K562 (cell line): ENCODE measurements around the gene WDR20. TPM values are rescaled to one million over a fixed set of nuclear protein-coding genes. Genes with fewer than 3 reads are reported as not detected.
A peak's percentile ranks its signal among the peaks of the same experiment; 100 is the strongest.

ENCODE experiments used
- CCNT2 ChIP-seq: IDR thresholded peaks from 2 replicates; pipeline ENCODE4 v1.6.1; 2011; ENCODE audit warnings: borderline replicate concordance, low read depth, mild to moderate bottlenecking, moderate library complexity, mixed read lengths, low read length; ENCODE audit not compliant: insufficient read length; ENCODE audit errors: extremely low read depth
- DPF2 ChIP-seq: fragments of 450-650 bp; IDR thresholded peaks from 2 replicates; pipeline ENCODE4 v1.6.1; 2016
- GATAD2A ChIP-seq: fragments of 450-650 bp; IDR thresholded peaks from 2 replicates; pipeline ENCODE4 v1.6.1; 2017
- HNRNPLL ChIP-seq: fragments of 200-400 bp; formaldehyde crosslinking; IDR thresholded peaks from 2 replicates; pipeline ENCODE4 v1.6.1; 2017; ENCODE audit warnings: low read length, low read depth, mild to moderate bottlenecking; ENCODE audit not compliant: poor library complexity, severe bottlenecking
- KDM1A ChIP-seq, 2 experiments: fragments of 450-650 bp; IDR thresholded peaks; 2 replicates each; pipeline ENCODE4 v1.6.1; 2016; ENCODE audit warnings: mild to moderate bottlenecking in 2 of 2
- LEF1 ChIP-seq: fragments of 450-650 bp; IDR thresholded peaks from 2 replicates; pipeline ENCODE4 v1.6.1; 2016; ENCODE audit warnings: mild to moderate bottlenecking
- MTA2 ChIP-seq: fragments of 450-650 bp; IDR thresholded peaks from 2 replicates; pipeline ENCODE4 v1.6.1; 2016; ENCODE audit warnings: low read depth
- MYBL2 ChIP-seq, 2 experiments: fragments of 450-650 bp in 1 of 2; sonication (generic) in 1 of 2; formaldehyde crosslinking in 1 of 2; IDR thresholded peaks; 2 replicates each; pipeline versions ENCODE4 v1.6.1 to v1.8.1; 2017 to 2022; ENCODE audit warnings: borderline replicate concordance in 1 of 2, inconsistent platforms in 1 of 2, low read depth in 1 of 2, mild to moderate bottlenecking in 1 of 2, missing genetic modification reagents in 1 of 2, moderate library complexity in 1 of 2
- NONO ChIP-seq, 2 experiments: fragments of 200-400 bp in 1 of 2; fragments of 450-650 bp in 1 of 2; formaldehyde crosslinking in 1 of 2; IDR thresholded peaks; 2 replicates each; pipeline ENCODE4 v1.6.1; 2017; ENCODE audit warnings: low read depth in 2 of 2, mild to moderate bottlenecking in 2 of 2, moderate library complexity in 2 of 2, low read length in 1 of 2
- POLR2AphosphoS2 ChIP-seq: IDR thresholded peaks from 2 replicates; pipeline ENCODE4 v1.6.1; 2012; ENCODE audit warnings: low read length, improper control_type of control experiment
- PURB ChIP-seq: sonication (generic); formaldehyde crosslinking; IDR thresholded peaks from 2 replicates; pipeline ENCODE4 v1.9.0; 2021; ENCODE audit warnings: low read depth, mild to moderate bottlenecking, missing genetic modification reagents
- SMARCC2 ChIP-seq: fragments of 450-650 bp; IDR thresholded peaks from 2 replicates; pipeline ENCODE4 v1.6.1; 2017; ENCODE audit warnings: antibody characterized with exemption, moderate library complexity, mild to moderate bottlenecking, low read depth
- SMARCE1 ChIP-seq: fragments of 450-650 bp; IDR thresholded peaks from 2 replicates; pipeline ENCODE4 v1.7.1; 2016; ENCODE audit warnings: mild to moderate bottlenecking
- SRSF9 ChIP-seq: fragments of 200-400 bp; formaldehyde crosslinking; IDR thresholded peaks from 2 replicates; pipeline ENCODE4 v1.6.1; 2017; ENCODE audit warnings: low read depth, low read length, borderline replicate concordance
- TBP ChIP-seq: optimal IDR thresholded peaks from 2 replicates; pipeline ENCODE3; 2011; ENCODE audit warnings: low read depth, low read length, improper control_type of control experiment
- TEAD1 ChIP-seq, 2 experiments: fragments of 450-650 bp in 1 of 2; sonication (generic) in 1 of 2; formaldehyde crosslinking; IDR thresholded peaks; 2 replicates each; pipeline versions ENCODE4 v1.4.0 to v1.8.0; 2020 to 2022; ENCODE audit warnings: mild to moderate bottlenecking in 2 of 2, missing genetic modification reagents in 1 of 2
- TFAP4 ChIP-seq: sonication (generic); formaldehyde crosslinking; IDR thresholded peaks from 2 replicates; pipeline ENCODE4 v1.8.0; 2022; ENCODE audit warnings: missing genetic modification reagents, mild to moderate bottlenecking, moderate library complexity, borderline replicate concordance
- XRCC5 ChIP-seq: fragments of 200-400 bp; formaldehyde crosslinking; IDR thresholded peaks from 2 replicates; pipeline ENCODE4 v1.6.1; 2017; ENCODE audit warnings: low read depth, mild to moderate bottlenecking, low read length
- ZNF3 ChIP-seq: fragments of 250-450 bp; sonication (Bioruptor Pico); IDR thresholded peaks from 2 replicates; pipeline ENCODE4 v1.5.0; 2021; ENCODE audit warnings: mild to moderate bottlenecking, moderate library complexity
- polyA plus RNA-seq, 8 experiments: library from polyadenylated mRNA; depleted of rRNA in 4 of 8; stranded (reverse) in 5 of 8; unstranded in 3 of 8; fragments of >200 nt; fragmentation: Nextera tagmentation in 2 of 8; fragmentation: Illumina TruSeq in 1 of 8; extraction: Ambion mirVana in 2 of 8; extraction: Trizol in 1 of 8; gene quantifications; 2 replicates each; pipeline versions ENCODE4 v1.2.1 to v1.2.3, GENCODE V29; 2011 to 2014; ENCODE audit warnings: inconsistent platforms in 1 of 8, missing spikeins in 1 of 8
- total RNA-seq, 7 experiments: library from RNA; depleted of rRNA in 6 of 7; stranded (reverse); fragments of >200 nt in 6 of 7; fragmentation: Illumina TruSeq in 2 of 7; extraction: Trizol in 2 of 7; gene quantifications; 2 replicates each; pipeline versions ENCODE4 v1.2.1 to v1.2.3, GENCODE V29; 2011 to 2021; ENCODE audit warnings: low replicate concordance in 1 of 7
- TF ChIP-seq, protein P1 (sequence below): fragments of 250-450 bp; sonication (Bioruptor Pico); IDR thresholded peaks from 2 replicates; pipeline ENCODE4 v1.5.0; 2021
- TF ChIP-seq, protein P2 (sequence below): fragments of 250-450 bp; sonication (Bioruptor Pico); IDR thresholded peaks from 2 replicates; pipeline ENCODE4 v1.8.0; 2022; ENCODE audit warnings: moderate library complexity, mild to moderate bottlenecking, inconsistent platforms
- TF ChIP-seq, protein P3 (sequence below): fragments of 450-650 bp; formaldehyde crosslinking; IDR thresholded peaks from 2 replicates; pipeline ENCODE4 v1.4.0; 2022; ENCODE audit warnings: mild to moderate bottlenecking, moderate library complexity
- TF ChIP-seq, protein P4 (sequence below), 2 experiments: fragments of 450-650 bp in 1 of 2; sonication (generic) in 1 of 2; formaldehyde crosslinking in 1 of 2; IDR thresholded peaks in 1 of 2; conservative IDR thresholded peaks in 1 of 2; 2 replicates each; pipeline versions ENCODE4 v1.6.1 to v1.8.1; 2016 to 2023; ENCODE audit warnings: mild to moderate bottlenecking in 2 of 2, moderate library complexity in 2 of 2, inconsistent platforms in 1 of 2, missing genetic modification reagents in 1 of 2

WDR20 gene
- total and polyA plus RNA-seq, 9 of the 15 experiments (the other 6 are each of a cell fraction or from before 2014, with no cell fraction given): 7.0 to 15.3 (median 11.8) TPM

DNA sequence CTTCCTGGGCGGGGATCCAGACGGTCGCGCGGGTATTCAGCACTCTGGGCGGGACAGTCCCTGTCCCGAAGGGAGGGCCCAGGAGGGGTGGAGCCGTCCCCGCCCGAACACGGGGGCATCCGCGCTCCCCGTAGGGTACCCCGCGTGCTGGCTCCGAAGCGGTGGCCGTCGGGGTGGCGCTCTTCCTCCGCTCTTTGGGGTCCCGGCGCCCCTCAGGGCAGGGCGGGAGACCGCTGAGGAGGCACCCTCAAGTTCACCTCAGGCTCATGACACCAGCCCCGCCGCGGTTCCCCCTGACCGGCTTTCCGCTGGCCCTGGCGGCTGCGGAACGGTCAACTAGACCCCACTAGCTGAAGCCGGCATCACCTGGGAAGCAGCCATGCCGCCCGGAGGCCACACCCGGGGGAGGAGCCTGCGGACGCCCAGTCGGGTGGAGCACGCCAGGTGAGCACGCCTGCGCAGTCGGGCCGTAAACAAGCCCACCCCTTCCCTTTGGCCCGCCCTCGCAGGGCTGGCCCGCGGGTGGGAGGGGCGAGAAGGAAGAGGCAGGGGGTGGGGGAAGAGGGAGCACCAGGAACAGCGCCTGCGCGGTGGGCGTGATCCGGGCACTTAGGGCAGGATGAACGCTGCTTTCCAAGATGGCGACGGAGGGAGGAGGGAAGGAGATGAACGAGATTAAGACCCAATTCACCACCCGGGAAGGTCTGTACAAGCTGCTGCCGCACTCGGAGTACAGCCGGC is at the start of gene WDR20 (continued):
- TF ChIP-seq SRSF9 (no peak), LEF1 (no peak), KDM1A (IDR thresholded peaks at IDR 0.05) (no peak), PURB (CRISPR knock-in tag) (no peak), HNRNPLL (no peak), SMARCE1 (no peak), XRCC5 (no peak), CCNT2 (no peak), SMARCC2 (no peak), GATAD2A (no peak), POLR2AphosphoS2 (no peak), DPF2 (no peak), NONO (IDR thresholded peaks at IDR 0.05; ENCODE audit: low read depth in 2 of 2, low read length in 1 of 2) (no peak), TFAP4 (CRISPR knock-in tag) (peak; percentile 63), MYBL2 (IDR thresholded peaks at IDR 0.05; ENCODE audit: low read depth) (no peak), MYBL2 (CRISPR knock-in tag; IDR thresholded peaks at IDR 0.05; ENCODE audit: borderline replicate concordance) (no peak), TEAD1 (CRISPR knock-in tag; IDR thresholded peaks at IDR 0.05) (peak in 1 of 2 experiments; percentile 66; a peak in 1 of 4 replicates), TBP (peak; percentile 80), ZNF3 (CRISPR knock-in tag) (no peak), MTA2 (no peak)
- TF ChIP-seq, protein P1, sequence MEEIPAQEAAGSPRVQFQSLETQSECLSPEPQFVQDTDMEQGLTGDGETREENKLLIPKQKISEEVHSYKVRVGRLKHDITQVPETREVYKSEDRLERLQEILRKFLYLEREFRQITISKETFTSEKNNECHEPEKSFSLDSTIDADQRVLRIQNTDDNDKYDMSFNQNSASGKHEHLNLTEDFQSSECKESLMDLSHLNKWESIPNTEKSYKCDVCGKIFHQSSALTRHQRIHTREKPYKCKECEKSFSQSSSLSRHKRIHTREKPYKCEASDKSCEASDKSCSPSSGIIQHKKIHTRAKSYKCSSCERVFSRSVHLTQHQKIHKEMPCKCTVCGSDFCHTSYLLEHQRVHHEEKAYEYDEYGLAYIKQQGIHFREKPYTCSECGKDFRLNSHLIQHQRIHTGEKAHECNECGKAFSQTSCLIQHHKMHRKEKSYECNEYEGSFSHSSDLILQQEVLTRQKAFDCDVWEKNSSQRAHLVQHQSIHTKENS (CRISPR knock-in tag): no peak
- TF ChIP-seq, protein P2, sequence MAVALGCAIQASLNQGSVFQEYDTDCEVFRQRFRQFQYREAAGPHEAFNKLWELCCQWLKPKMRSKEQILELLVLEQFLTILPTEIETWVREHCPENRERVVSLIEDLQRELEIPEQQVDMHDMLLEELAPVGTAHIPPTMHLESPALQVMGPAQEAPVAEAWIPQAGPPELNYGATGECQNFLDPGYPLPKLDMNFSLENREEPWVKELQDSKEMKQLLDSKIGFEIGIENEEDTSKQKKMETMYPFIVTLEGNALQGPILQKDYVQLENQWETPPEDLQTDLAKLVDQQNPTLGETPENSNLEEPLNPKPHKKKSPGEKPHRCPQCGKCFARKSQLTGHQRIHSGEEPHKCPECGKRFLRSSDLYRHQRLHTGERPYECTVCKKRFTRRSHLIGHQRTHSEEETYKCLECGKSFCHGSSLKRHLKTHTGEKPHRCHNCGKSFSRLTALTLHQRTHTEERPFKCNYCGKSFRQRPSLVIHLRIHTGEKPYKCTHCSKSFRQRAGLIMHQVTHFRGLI (CRISPR knock-in tag): no peak
- TF ChIP-seq, protein P3, sequence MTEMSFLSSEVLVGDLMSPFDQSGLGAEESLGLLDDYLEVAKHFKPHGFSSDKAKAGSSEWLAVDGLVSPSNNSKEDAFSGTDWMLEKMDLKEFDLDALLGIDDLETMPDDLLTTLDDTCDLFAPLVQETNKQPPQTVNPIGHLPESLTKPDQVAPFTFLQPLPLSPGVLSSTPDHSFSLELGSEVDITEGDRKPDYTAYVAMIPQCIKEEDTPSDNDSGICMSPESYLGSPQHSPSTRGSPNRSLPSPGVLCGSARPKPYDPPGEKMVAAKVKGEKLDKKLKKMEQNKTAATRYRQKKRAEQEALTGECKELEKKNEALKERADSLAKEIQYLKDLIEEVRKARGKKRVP (CRISPR knock-in tag): no peak
- TF ChIP-seq, protein P4, sequence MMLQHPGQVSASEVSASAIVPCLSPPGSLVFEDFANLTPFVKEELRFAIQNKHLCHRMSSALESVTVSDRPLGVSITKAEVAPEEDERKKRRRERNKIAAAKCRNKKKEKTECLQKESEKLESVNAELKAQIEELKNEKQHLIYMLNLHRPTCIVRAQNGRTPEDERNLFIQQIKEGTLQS (IDR thresholded peaks at IDR 0.05): no peak
- TF ChIP-seq, protein P4 (CRISPR knock-in tag; conservative IDR thresholded peaks at IDR 0.05): no peak
